Measurements from ENCODE around the gene TMEM130.

GRCh38 chr7:98831641-98832221, 38.1 kb downstream of the TMEM130 start:
- no peak for TF ChIP-seq CBX3 (IDR thresholded peaks at IDR 0.05; ENCODE audit: borderline replicate concordance, low read depth)
- no peak for TF ChIP-seq HDGF (IDR thresholded peaks at IDR 0.05)
- TF ChIP-seq CTCF (IDR thresholded peaks at IDR 0.05 in 2 of 3, conservative IDR thresholded peaks at IDR 0.05 in 1 of 3; ENCODE audit: control insufficient read depth in 2 of 3, extremely low read depth in 1 of 3, insufficient read depth in 1 of 3, low read depth in 3 of 3, low read length in 3 of 3): peak; percentile 23 to 55 (median 49); a peak in 5 of 6 replicates
- no peak for TF ChIP-seq BCL11A (IDR thresholded peaks at IDR 0.05; ENCODE audit: low read depth, low read length)
- no peak for TF ChIP-seq ATF3 (IDR thresholded peaks at IDR 0.05; ENCODE audit: borderline replicate concordance, extremely low read depth, low read depth, low read length)
- TF ChIP-seq POLR2A (IDR thresholded peaks at IDR 0.05; ENCODE audit: low read depth, low read length): no peak
- no peak for TF ChIP-seq CREB1 (IDR thresholded peaks at IDR 0.05; ENCODE audit: low read depth)
- TF ChIP-seq EGR1 (IDR thresholded peaks at IDR 0.05; ENCODE audit: borderline replicate concordance in 1 of 2, low read depth in 2 of 2, low read length in 2 of 2): no peak
- TF ChIP-seq YY1 (IDR thresholded peaks at IDR 0.05; ENCODE audit: low read depth, low read length): no peak
- TF ChIP-seq CHD2 (IDR thresholded peaks at IDR 0.05; ENCODE audit: borderline replicate concordance, low read depth, low read length): no peak

Data from GM12878 (cell line).